GM12873 (cell line): ENCODE results near the gene ZNF541.

Experiments used
- TF ChIP-seq, protein P1 (sequence below): IDR thresholded peaks from 2 replicates; pipeline ENCODE4 v1.5.1; 2012; ENCODE audit warnings: low read depth, mild to moderate bottlenecking, moderate library complexity, low read length, control low read depth; ENCODE audit not compliant: insufficient read depth; ENCODE audit errors: missing control alignments

ZNF541 gene

DNA sequence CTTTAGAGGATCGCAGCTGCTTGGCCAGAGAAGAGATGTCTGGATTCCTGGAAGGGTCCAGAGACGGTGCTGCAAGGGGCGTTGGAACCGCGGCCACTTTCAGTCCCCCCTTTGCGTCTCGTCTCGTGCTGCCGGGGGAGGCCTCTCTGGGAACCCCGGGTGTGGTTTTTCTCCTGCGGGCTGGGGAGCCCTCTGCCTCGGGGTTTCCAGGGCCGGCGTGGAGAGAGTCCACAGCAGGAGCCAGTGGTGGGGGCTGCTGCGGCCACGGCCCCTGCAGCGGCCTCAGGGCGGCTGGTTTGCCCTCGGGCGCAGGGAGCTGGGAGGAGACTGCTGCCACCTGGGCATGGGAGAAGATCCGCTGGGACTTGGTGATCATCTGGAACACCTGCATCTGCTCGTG, 28.5 kb downstream of the ZNF541 start:
- TF ChIP-seq, protein P1, sequence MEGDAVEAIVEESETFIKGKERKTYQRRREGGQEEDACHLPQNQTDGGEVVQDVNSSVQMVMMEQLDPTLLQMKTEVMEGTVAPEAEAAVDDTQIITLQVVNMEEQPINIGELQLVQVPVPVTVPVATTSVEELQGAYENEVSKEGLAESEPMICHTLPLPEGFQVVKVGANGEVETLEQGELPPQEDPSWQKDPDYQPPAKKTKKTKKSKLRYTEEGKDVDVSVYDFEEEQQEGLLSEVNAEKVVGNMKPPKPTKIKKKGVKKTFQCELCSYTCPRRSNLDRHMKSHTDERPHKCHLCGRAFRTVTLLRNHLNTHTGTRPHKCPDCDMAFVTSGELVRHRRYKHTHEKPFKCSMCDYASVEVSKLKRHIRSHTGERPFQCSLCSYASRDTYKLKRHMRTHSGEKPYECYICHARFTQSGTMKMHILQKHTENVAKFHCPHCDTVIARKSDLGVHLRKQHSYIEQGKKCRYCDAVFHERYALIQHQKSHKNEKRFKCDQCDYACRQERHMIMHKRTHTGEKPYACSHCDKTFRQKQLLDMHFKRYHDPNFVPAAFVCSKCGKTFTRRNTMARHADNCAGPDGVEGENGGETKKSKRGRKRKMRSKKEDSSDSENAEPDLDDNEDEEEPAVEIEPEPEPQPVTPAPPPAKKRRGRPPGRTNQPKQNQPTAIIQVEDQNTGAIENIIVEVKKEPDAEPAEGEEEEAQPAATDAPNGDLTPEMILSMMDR = no peak

- TF ChIP-seq, protein P1 = no peak
These were observed 28.9 kb downstream of the ZNF541 start for GRCh38 chr19:47544075-47544474.

DNA sequence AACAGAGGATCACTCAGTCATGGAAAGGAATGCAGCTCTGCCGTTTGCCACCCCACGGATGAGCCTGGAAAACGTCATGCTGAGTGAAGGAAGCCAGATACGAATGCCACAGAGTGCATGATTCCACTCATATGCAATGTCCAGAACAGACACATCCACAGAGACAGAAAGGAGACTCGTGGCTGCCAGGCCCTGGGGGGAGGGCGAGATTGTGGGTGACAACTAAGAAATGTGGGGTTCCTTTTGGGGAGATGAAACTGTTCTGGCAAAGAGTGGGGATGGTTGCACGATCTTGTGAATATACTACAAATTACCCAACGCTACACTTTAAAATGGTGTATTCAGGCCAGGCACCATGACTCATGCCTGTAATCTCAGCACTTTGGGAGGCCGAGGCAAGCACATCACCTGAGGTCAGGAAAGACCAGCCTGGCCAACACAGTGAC, 30.9 kb downstream of the ZNF541 start:
- TF ChIP-seq, protein P1 = no peak

DNA sequence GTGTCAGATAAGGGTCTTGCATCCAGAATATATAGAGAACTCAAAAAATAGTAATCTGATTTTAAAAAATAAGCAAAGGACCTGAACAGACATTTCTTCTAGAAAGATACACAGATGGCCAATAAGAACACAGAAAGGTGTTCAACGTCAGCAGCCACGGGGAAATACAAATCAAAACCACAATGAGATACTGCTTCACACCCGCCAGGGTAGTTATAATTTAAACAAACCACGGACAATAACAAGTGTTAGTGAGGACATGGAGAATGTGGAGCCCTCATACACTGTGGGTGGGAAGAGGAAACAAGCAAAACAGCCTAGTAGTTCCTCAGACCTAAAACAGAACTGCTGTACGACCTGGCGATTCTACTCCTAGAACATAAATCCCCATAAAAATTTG, 31.4 kb downstream of the ZNF541 start:
- TF ChIP-seq, protein P1 = no peak

- TF ChIP-seq, protein P1 = peak; percentile 33
These were observed 32.2 kb downstream of the ZNF541 start for GRCh38 chr19:47540748-47541147.

GRCh38 chr19:47539747-47540311, 33.1 kb downstream of the ZNF541 start:
- TF ChIP-seq, protein P1 = no peak

DNA sequence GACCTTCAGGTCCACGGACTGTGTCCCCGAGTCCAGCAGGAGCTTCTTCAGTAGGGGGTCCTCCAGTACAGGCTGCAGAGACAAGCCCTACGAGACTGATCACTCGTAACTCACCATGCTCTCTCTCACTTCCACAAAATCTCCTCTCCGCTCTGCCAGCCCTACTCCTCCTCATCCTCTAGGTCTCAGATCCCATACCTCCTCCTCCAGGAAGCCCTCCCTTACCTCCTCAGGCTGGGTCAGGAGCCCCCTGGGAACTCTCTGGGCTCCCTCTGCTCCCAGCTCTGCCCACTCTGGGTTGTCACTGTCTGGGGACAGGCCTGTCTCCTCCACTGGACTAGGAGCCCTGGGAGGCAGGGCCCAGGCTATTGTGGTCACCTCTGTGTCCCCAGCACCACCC, 34.1 kb downstream of the ZNF541 start:
- TF ChIP-seq, protein P1 = no peak
